Transverse colon (tissue), 4 donors: ENCODE measurements around the gene CACNA1C. TPM values are rescaled to one million over a fixed set of nuclear protein-coding genes. Genes with fewer than 3 reads are reported as not detected.

Experiments used
- DNase-seq: peaks from one replicate; pipeline ENCODE4 v3.0.0-alpha.2; 2019
- H3K27ac ChIP-seq, 4 donors: fragments of 200-600 bp; sonication (generic); 2 replicates each; pipeline ENCODE4 v1.5.1; 2016 to 2018; ENCODE audit warnings: inconsistent platforms in 4 of 4
- H3K27me3 ChIP-seq: fragments of 200-600 bp; sonication (generic); 2 replicates; pipeline ENCODE4 v1.5.1; 2017; ENCODE audit warnings: inconsistent platforms
- H3K36me3 ChIP-seq, 4 donors: fragments of 200-600 bp; sonication (generic); 2 replicates each; pipeline ENCODE4 v1.5.1; 2017 to 2019; ENCODE audit warnings: inconsistent platforms in 4 of 4
- H3K4me1 ChIP-seq, 4 donors: fragments of 200-600 bp; sonication (generic); 2 replicates each; pipeline ENCODE4 v1.5.1; 2017 to 2020; ENCODE audit warnings: inconsistent platforms in 4 of 4
- H3K4me3 ChIP-seq, 4 donors: fragments of 200-600 bp; sonication (generic); 1 replicate in 1 of 4; 2 replicates in 3 of 4; pipeline versions ENCODE4 v1.5.1 to v1.6.1; 2017 to 2019; ENCODE audit warnings: inconsistent platforms in 4 of 4
- H3K9me3 ChIP-seq, 2 donors: fragments of 200-600 bp; sonication (generic); 2 replicates each; pipeline ENCODE4 v1.5.1; 2017 to 2019; ENCODE audit warnings: inconsistent platforms in 2 of 2
- CTCF ChIP-seq, 5 experiments: fragments of 200-600 bp in 3 of 5; fragments of 450-650 bp in 2 of 5; sonication (generic) in 3 of 5; IDR thresholded peaks; 1 replicate in 2 of 5; 2 replicates in 3 of 5; pipeline ENCODE4 v1.5.1; 2016 to 2017; ENCODE audit warnings: antibody characterized with exemption in 5 of 5, inconsistent platforms in 3 of 5, mild to moderate bottlenecking in 2 of 5, moderate library complexity in 1 of 5
- EP300 ChIP-seq: sonication (generic); formaldehyde crosslinking; IDR thresholded peaks from one replicate; pipeline ENCODE4 v1.6.1; 2017; ENCODE audit warnings: antibody characterized with exemption, low read depth
- POLR2A ChIP-seq: fragments of 450-650 bp; IDR thresholded peaks from one replicate; pipeline ENCODE4 v1.6.1; 2016; ENCODE audit warnings: antibody characterized with exemption, mild to moderate bottlenecking, moderate library complexity
- POLR2AphosphoS5 ChIP-seq, 3 donors: sonication (generic); formaldehyde crosslinking; IDR thresholded peaks; one replicate each; pipeline ENCODE4 v1.6.1; 2016; ENCODE audit warnings: antibody characterized with exemption in 3 of 3
- WGBS, 2 donors: methylation state at CpG; one replicate each; pipeline ENCODE4 v1.1.5; 2018; ENCODE audit warnings: low coverage in 1 of 2; 5-methylcytosine and 5-hydroxymethylcytosine counted together
- in situ Hi-C, 4 donors: fragments of 200-750 bp; cut with MboI; loops; one replicate each; pipeline versions ENCODE4 v1.15.0 to v1.15.1; 2017; ENCODE audit warnings: low sequenced_read_pairs in 3 of 4, low pct_ligation_motif_present in 1 of 4, low pct_unique_long_range_greater_than_20kb in 1 of 4
- intact Hi-C: fragments of 100-400 bp; cut with DNase I; formaldehyde crosslinking; loops from one replicate; pipeline ENCODE4 v1.15.1; 2023; ENCODE audit warnings: low total_unique reads
- total RNA-seq, 4 donors: library from RNA; depleted of rRNA; stranded (reverse); fragments of >200 nt; gene quantifications; one replicate each; pipeline ENCODE4 v1.1.0, GENCODE V29; 2016

CACNA1C gene
- total RNA-seq, 4 donors from 2014 or later: 18.8 to 35.2 (median 24.8) TPM

DNA sequence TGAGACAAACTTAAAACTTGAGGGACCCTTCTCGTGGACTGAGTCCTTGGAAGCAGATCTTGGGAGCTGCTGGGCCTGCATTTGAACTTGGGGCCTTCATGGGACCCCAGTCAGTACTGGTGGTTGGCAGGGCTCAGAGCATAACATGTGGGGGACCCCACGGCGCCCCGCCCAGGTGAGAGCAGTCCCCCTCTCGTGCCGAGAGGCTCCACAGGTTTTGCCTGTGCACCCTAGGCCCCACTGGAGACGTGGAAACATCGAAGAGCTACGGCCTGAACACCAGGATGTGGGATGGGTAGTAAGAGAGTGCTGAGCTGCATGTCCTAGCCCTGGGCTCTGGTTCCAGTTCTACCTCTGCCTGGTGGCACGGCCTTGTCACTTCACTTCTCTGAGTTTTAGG is 84.1 kb downstream of the CACNA1C start:
- Histone ChIP-seq H3K36me3 (no peaks in the 10 kb centered on the region), H3K27ac (peak overlapping the region; percentile 71 to 82 (median 77)), H3K4me1 (peaks cover 12 to 42% (median 34%) of the 10 kb centered on the region in 4 donors), H3K4me3 (no peak overlapping the region), H3K27me3 (no peaks in the 10 kb centered on the region), H3K9me3 (no peaks in the 10 kb centered on the region)
- no peak for DNase-seq
- no peak for TF ChIP-seq EP300
- no peak for TF ChIP-seq CTCF (IDR thresholded peaks at IDR 0.05)
- no peak for TF ChIP-seq POLR2A
- TF ChIP-seq POLR2AphosphoS5 (IDR thresholded peaks at IDR 0.05): no peak
- in situ Hi-C loops: no loop called here
- intact Hi-C loops: loop anchor here (10.0 kb wide), 1 partner anchor 418 kb away; no protein-coding TSS in a partner anchor
- 91 to 95% methylated on average over 3 to 10 of the region's 10 CpGs for WGBS, 2 donors

GRCh38 chr12:2137711-2138110 is 84.9 kb downstream of the CACNA1C start:
- peak; percentile 62 for DNase-seq
- Histone ChIP-seq H3K27ac (peak overlapping the region; percentile 71 to 82 (median 77)), H3K9me3 (no peaks in the 10 kb centered on the region), H3K4me1 (peaks cover 12 to 42% (median 34%) of the 10 kb centered on the region in 4 donors), H3K4me3 (no peak overlapping the region), H3K27me3 (no peaks in the 10 kb centered on the region), H3K36me3 (no peaks in the 10 kb centered on the region)
- in situ Hi-C loops (no loop called here), intact Hi-C loops (loop anchor here (10.0 kb wide), 1 partner anchor 417 kb away; no protein-coding TSS in a partner anchor)
- TF ChIP-seq CTCF (IDR thresholded peaks at IDR 0.05) (no peak), EP300 (no peak), POLR2AphosphoS5 (IDR thresholded peaks at IDR 0.05) (no peak), POLR2A (no peak)
- 20 to 52% methylated on average over 1 to 10 of the region's 10 CpGs for WGBS, 2 donors

- Histone ChIP-seq H3K27ac (peak overlapping the region; percentile 71 to 82 (median 77)), H3K4me1 (peaks cover 12 to 42% (median 34%) of the 10 kb centered on the region in 4 donors), H3K27me3 (no peaks in the 10 kb centered on the region), H3K4me3 (no peak overlapping the region), H3K9me3 (no peaks in the 10 kb centered on the region), H3K36me3 (no peaks in the 10 kb centered on the region)
- in situ Hi-C loops: no loop called here
- intact Hi-C loops: loop anchor here (10.0 kb wide), 1 partner anchor 417 kb away; no protein-coding TSS in a partner anchor
- DNase-seq: no peak
- 96% methylated on average over 10 of the region's 10 CpGs; no CpG with 5 or more reads in 1 of the 2 donors for WGBS, 2 donors
- TF ChIP-seq EP300 (no peak), POLR2AphosphoS5 (IDR thresholded peaks at IDR 0.05) (no peak), CTCF (IDR thresholded peaks at IDR 0.05) (no peak), POLR2A (no peak)
Observed at GRCh38 chr12:2138294-2138693, 85.5 kb downstream of the CACNA1C start.

DNA sequence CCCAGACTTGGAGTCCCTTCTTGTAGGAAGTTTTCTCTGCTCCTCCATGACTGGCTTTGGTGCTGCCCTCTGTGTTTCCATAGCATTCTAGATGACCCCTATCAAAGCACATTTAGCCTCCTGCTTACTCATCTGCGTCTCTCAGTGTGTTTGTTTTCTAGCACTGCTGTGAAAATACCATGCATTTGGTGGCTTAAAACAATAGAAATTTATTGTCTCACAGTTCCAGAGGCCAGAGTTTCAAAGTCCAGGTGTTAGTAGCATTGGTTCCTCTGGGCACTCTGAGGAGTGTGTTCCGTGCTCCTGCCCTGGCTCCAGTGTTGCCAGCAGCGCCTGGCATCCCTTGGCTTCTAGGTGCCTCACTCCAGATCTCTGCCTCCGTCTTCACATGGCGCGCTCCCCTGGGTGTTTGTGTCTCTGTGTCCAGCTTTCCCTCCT is 86.1 kb downstream of the CACNA1C start:
- in situ Hi-C loops: no loop called here
- WGBS, 2 donors: 70 to 83% methylated on average over 4 to 6 of the region's 6 CpGs
- Histone ChIP-seq H3K27ac (peak overlapping the region; percentile 71 to 82 (median 77)), H3K36me3 (no peaks in the 10 kb centered on the region), H3K4me1 (peaks cover 12 to 42% (median 34%) of the 10 kb centered on the region in 4 donors), H3K9me3 (no peaks in the 10 kb centered on the region), H3K27me3 (no peaks in the 10 kb centered on the region), H3K4me3 (no peak overlapping the region)
- intact Hi-C loops: loop anchor here (10.0 kb wide), 1 partner anchor 416 kb away; no protein-coding TSS in a partner anchor
- TF ChIP-seq CTCF (IDR thresholded peaks at IDR 0.05) (no peak), POLR2AphosphoS5 (IDR thresholded peaks at IDR 0.05) (peak in 1 of 3 donors; percentile 40), EP300 (no peak), POLR2A (no peak)
- DNase-seq: peak; percentile 49
